HepG2 (cell line): Measurements from ENCODE around the gene ALG14. TPM values are rescaled to one million over a fixed set of nuclear protein-coding genes. Genes with fewer than 3 reads are reported as not detected.

ENCODE experiments used
- ADNP ChIP-seq: sonication (generic); formaldehyde crosslinking; IDR thresholded peaks from 2 replicates; pipeline ENCODE4 v1.4.0; 2020; ENCODE audit warnings: missing genetic modification reagents
- CREBL2 ChIP-seq: sonication (generic); formaldehyde crosslinking; IDR thresholded peaks from 2 replicates; pipeline ENCODE4 v1.8.1; 2023; ENCODE audit warnings: missing genetic modification reagents, mild to moderate bottlenecking, borderline replicate concordance
- RAD51 ChIP-seq: fragments of 450-650 bp; IDR thresholded peaks from 2 replicates; pipeline ENCODE4 v1.6.1; 2016; ENCODE audit warnings: borderline replicate concordance
- SNAPC5 ChIP-seq: sonication (generic); formaldehyde crosslinking; IDR thresholded peaks from 2 replicates; pipeline ENCODE4 v1.8.1; 2023; ENCODE audit warnings: mild to moderate bottlenecking, missing genetic modification reagents, borderline replicate concordance
- ZNF142 ChIP-seq: sonication (generic); formaldehyde crosslinking; IDR thresholded peaks from 2 replicates; pipeline ENCODE4 v1.4.0; 2020; ENCODE audit warnings: missing genetic modification reagents
- ZNF205 ChIP-seq: IDR thresholded peaks from 2 replicates; pipeline ENCODE4 v1.6.1; 2018; ENCODE audit warnings: missing biosample characterization, missing genetic modification reagents
- ZNF614 ChIP-seq: IDR thresholded peaks from 2 replicates; pipeline ENCODE4 v1.6.1; 2018; ENCODE audit warnings: missing biosample characterization, missing genetic modification reagents, inconsistent platforms, borderline replicate concordance
- ZNF616 ChIP-seq: sonication (generic); formaldehyde crosslinking; IDR thresholded peaks from 2 replicates; pipeline ENCODE4 v1.5.0; 2020; ENCODE audit warnings: low read depth, mild to moderate bottlenecking, missing genetic modification reagents
- polyA plus RNA-seq, 8 experiments: library from polyadenylated mRNA; depleted of rRNA in 3 of 8; stranded (reverse) in 7 of 8; unstranded in 1 of 8; fragments of >200 nt; fragmentation: Illumina TruSeq in 4 of 8; extraction: Trizol in 4 of 8; gene quantifications; 2 replicates each; pipeline versions ENCODE4 v1.2.1 to v1.2.3, GENCODE V29; 2011 to 2016; ENCODE audit warnings: low read depth in 4 of 8, missing spikeins in 1 of 8, mixed read lengths in 1 of 8; ENCODE audit not compliant: insufficient read depth in 1 of 8
- total RNA-seq, 5 experiments: library from RNA; depleted of rRNA; stranded (reverse); fragments of >200 nt; fragmentation: Illumina TruSeq; extraction: Trizol; gene quantifications; 2 replicates each; pipeline ENCODE4 v1.2.3, GENCODE V29; 2016; ENCODE audit warnings: low read depth in 1 of 5

Gene ALG14
- total and polyA plus RNA-seq, 2 of the 13 experiments (the other 11 are each of a cell fraction or from before 2014, with no cell fraction given) = 4.5 to 12.7 TPM

- TF ChIP-seq ZNF142 (CRISPR knock-in tag) = no peak
- no peak for TF ChIP-seq ADNP
- no peak for TF ChIP-seq SNAPC5 (CRISPR knock-in tag)
- no peak for TF ChIP-seq CREBL2 (CRISPR knock-in tag)
- TF ChIP-seq ZNF205 (CRISPR knock-in tag) = no peak
- TF ChIP-seq ZNF614 (CRISPR knock-in tag) = no peak
- TF ChIP-seq ZNF616 (CRISPR knock-in tag) = no peak
- no peak for TF ChIP-seq RAD51
- TF ChIP-seq, all 625 proteins: peak for 0
These were observed 137.7 kb downstream of the ALG14 start (continued) for GRCh38 chr1:94935034-94935433.
